Testis (tissue), 3 donors: ENCODE data around the gene CNOT8. TPM values are rescaled to one million over a fixed set of nuclear protein-coding genes. Genes with fewer than 3 reads are reported as not detected.

ENCODE experiments used
- DNase-seq: peaks from one replicate; pipeline ENCODE4 v3.0.0-alpha.2; 2019
- H3K27ac ChIP-seq, 2 donors: fragments of 200-600 bp; sonication (generic); one replicate each; pipeline ENCODE4 v1.5.1; 2019
- H3K27me3 ChIP-seq: fragments of 200-600 bp; sonication (generic); one replicate; pipeline ENCODE4 v1.5.1; 2019
- H3K36me3 ChIP-seq: fragments of 200-600 bp; sonication (generic); one replicate; pipeline ENCODE4 v1.5.1; 2017; ENCODE audit warnings: low read depth; ENCODE audit errors: missing control alignments
- H3K4me1 ChIP-seq: fragments of 200-600 bp; sonication (generic); one replicate; pipeline ENCODE4 v1.5.1; 2019
- H3K4me3 ChIP-seq, 2 donors: fragments of 200-600 bp; sonication (generic); one replicate each; pipeline ENCODE4 v1.5.1; 2017 to 2019
- H3K9me3 ChIP-seq: fragments of 200-600 bp; sonication (generic); one replicate; pipeline ENCODE4 v1.5.1; 2017
- POLR2A ChIP-seq: fragments of 450-650 bp; IDR thresholded peaks from one replicate; pipeline ENCODE4 v1.6.1; 2017; ENCODE audit warnings: antibody characterized with exemption, mild to moderate bottlenecking, moderate library complexity
- WGBS, 2 donors: methylation state at CpG; one replicate each; pipeline ENCODE4 v1.1.5; 2018; 5-methylcytosine and 5-hydroxymethylcytosine counted together
- intact Hi-C: fragments of 100-400 bp; cut with DNase I; formaldehyde crosslinking; loops from one replicate; pipeline ENCODE4 v1.15.1; 2023; ENCODE audit warnings: low total_unique reads
- polyA plus RNA-seq: library from polyadenylated mRNA; stranded (reverse); fragments of 350-450 nt; fragmentation: Illumina TruSeq; extraction: RNeasy Lipid Tissue Mini Kit (QIAGEN cat#74804); gene quantifications from one replicate; pipeline ENCODE4 v1.2.3, GENCODE V29; 2014; ENCODE audit warnings: low read depth, low replicate concordance; ENCODE audit not compliant: insufficient read depth
- total RNA-seq, 2 donors: library from RNA; depleted of rRNA; stranded (reverse); fragments of >200 nt; gene quantifications; one replicate each; pipeline ENCODE4 v1.2.3, GENCODE V29; 2016
- TF ChIP-seq, protein P1 (sequence below), 3 experiments: fragments of 450-650 bp in 2 of 3; fragments of 200-600 bp in 1 of 3; sonication (generic) in 1 of 3; IDR thresholded peaks; one replicate each; pipeline ENCODE4 v1.5.1; 2016 to 2019; ENCODE audit warnings: antibody characterized with exemption in 3 of 3, mild to moderate bottlenecking in 2 of 3, moderate library complexity in 1 of 3

CNOT8 gene
- total and polyA plus RNA-seq, 3 donors from 2014 or later: 67.6 to 106 (median 103) TPM

DNA sequence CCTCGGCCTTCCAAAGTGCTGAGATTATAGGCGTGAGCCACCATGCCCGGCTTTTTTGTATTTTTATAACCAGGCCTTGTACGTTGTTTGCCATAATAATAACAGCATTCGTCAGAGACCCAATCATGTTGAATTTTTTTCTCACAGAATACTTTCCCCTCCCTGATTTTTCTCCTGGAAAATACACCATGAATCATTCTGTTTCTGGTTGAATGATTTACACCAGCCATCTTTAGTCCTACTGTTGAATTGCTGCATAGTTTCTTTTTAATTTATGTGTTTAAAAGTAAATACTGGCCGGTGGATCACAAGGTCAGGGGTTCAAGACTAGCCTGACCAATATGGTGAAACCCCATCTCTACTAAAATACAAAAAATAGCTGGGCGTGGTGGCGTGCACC, 3.5 kb downstream of the CNOT8 start:
- intact Hi-C loops: no loop called here

DNA sequence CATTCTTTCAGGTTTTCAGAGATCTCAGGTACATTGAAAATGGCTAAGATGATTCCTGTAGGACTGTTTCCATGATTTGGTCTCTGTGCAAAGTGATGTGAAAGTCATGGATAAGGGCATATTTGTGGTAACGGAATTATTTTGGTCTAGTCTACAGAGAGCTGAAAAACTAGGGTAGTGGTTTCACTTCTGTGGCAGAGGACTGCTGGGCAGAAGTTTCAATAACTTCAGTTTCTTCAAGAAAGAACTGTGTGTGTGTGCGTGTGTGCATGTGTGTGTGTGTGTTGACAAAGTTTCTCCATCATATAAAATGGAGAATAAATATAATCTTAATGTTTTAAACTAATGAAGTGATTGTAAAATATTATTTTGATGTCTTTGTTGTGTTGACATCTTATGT, 4.3 kb downstream of the CNOT8 start:
- Histone ChIP-seq H3K4me1 (peaks cover 49% of the 10 kb centered on the region), H3K27ac (peak overlapping the region in 1 of 2 donors; percentile 100), H3K36me3 (no peaks in the 10 kb centered on the region), H3K4me3 (no peak overlapping the region), H3K27me3 (no peaks in the 10 kb centered on the region), H3K9me3 (no peaks in the 10 kb centered on the region)
- WGBS, 2 donors: 66 to 84% methylated on average over 2 of the region's 2 CpGs
- DNase-seq: no peak
- TF ChIP-seq, protein P1, sequence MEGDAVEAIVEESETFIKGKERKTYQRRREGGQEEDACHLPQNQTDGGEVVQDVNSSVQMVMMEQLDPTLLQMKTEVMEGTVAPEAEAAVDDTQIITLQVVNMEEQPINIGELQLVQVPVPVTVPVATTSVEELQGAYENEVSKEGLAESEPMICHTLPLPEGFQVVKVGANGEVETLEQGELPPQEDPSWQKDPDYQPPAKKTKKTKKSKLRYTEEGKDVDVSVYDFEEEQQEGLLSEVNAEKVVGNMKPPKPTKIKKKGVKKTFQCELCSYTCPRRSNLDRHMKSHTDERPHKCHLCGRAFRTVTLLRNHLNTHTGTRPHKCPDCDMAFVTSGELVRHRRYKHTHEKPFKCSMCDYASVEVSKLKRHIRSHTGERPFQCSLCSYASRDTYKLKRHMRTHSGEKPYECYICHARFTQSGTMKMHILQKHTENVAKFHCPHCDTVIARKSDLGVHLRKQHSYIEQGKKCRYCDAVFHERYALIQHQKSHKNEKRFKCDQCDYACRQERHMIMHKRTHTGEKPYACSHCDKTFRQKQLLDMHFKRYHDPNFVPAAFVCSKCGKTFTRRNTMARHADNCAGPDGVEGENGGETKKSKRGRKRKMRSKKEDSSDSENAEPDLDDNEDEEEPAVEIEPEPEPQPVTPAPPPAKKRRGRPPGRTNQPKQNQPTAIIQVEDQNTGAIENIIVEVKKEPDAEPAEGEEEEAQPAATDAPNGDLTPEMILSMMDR (IDR thresholded peaks at IDR 0.05): no peak
- no peak for TF ChIP-seq POLR2A
- intact Hi-C loops: no loop called here

More for the DNA sequence above, 3.5 kb downstream of the CNOT8 start:
- Histone ChIP-seq H3K36me3 (no peaks in the 10 kb centered on the region), H3K9me3 (no peaks in the 10 kb centered on the region), H3K27ac (peak overlapping the region in 1 of 2 donors; percentile 100), H3K4me3 (no peak overlapping the region), H3K4me1 (peaks cover 44% of the 10 kb centered on the region), H3K27me3 (no peaks in the 10 kb centered on the region)
- 59 to 74% methylated on average over 8 of the region's 8 CpGs for WGBS, 2 donors
- DNase-seq: no peak
- TF ChIP-seq, protein P1 (IDR thresholded peaks at IDR 0.05): no peak
- TF ChIP-seq POLR2A: no peak

DNA sequence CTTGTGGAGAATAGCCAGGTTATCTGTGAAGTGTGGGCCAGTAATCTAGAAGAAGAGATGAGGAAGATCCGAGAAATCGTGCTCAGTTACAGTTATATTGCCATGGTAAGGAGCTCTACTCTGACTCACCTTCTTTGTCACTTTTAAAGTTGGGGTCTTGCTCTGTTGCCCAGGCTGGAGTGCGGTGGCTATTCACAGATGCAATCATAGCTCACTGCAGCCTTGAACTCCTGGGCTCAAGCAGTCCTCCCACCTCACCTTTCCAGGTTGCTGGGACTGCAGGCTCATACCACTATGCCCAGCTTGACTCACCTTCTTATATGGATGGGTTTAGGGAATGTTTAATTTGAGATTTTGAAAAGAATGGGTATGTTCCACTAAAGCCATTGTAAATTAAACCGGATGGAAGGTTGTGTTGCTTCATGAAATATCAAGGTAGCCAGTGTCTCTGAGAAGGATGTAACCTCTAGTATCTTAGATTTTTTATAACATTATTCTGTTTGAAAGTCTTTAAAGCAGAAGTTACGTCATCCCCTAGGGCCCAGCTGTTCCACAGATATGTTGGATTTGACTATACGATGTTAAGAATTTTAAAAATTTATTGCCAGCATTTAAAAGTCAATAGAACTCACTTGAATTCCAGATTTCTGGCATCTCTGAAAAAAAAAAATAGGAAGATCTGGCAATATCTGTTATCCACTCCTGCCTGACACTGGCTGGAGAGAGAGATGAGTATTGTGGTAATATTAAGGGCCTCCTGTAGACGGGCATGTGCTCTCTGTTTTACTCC, 5.1 kb downstream of the CNOT8 start:
- Histone ChIP-seq H3K27ac (peak overlapping the region in 1 of 2 donors; percentile 100), H3K4me3 (no peak overlapping the region), H3K9me3 (no peaks in the 10 kb centered on the region), H3K4me1 (peaks cover 56% of the 10 kb centered on the region), H3K36me3 (no peaks in the 10 kb centered on the region), H3K27me3 (no peaks in the 10 kb centered on the region)
- TF ChIP-seq, protein P1 (IDR thresholded peaks at IDR 0.05): no peak
- no peak for TF ChIP-seq POLR2A
- intact Hi-C loops: no loop called here
- WGBS, 2 donors: 78 to 88% methylated on average over 7 of the region's 7 CpGs
- no peak for DNase-seq

DNA sequence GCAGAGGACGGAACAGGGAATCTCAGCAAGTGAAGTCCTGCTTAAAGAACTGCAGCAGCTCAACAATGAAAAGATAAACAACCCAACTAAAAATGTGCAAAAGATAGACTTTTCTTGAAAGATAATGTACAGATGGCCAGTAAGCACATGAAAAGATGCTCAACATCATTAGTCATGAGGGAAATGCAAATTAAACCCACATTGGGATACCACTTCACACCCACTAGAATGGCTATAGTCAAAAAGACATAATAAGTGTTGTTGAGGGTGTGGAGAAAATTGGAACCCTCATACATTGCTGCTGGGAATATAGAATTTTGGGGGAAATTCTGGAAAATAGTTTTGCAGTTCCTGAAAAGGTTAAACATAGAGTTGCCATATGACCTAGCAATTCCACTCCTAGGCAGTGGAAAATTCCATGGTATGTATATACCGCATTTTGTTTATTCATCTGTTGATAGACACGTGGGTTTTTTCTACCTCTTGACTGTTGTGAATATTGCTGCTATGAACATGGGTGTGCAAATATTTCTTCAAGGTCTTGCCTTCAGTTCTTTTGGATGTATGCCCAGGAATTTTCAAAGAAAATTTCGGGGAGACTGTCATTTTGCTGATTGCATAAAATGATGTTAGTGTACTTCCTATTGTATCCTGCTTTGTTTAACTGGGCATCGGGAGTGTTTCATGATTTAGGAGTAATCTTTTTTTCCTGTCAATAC, 7.2 kb downstream of the CNOT8 start:
- H3K9me3 ChIP-seq: no peaks in the 10 kb centered on the region
- H3K27me3 ChIP-seq: no peaks in the 10 kb centered on the region
- no peak overlapping the region for H3K4me3 ChIP-seq
- WGBS, 2 donors: 38 to 51% methylated on average over 5 of the region's 5 CpGs
- peak overlapping the region; percentile 73 to 85 for H3K27ac ChIP-seq
- H3K36me3 ChIP-seq: no peaks in the 10 kb centered on the region
- no peak for DNase-seq
- H3K4me1 ChIP-seq: peaks cover 57% of the 10 kb centered on the region
- intact Hi-C loops: no loop called here
- no peak for TF ChIP-seq POLR2A
- TF ChIP-seq, protein P1 (IDR thresholded peaks at IDR 0.05): no peak
